NCI-H1105 treated with DMSO at 0.1 percent for 48 hours (cell line): Measurements from ENCODE around the gene WFS1.

Source experiments
- DNase-seq: peaks from one replicate; lab custom pipeline; 2025; lab: John Stamatoyannopoulos, UW

Gene WFS1

GRCh38 chr4:6279582-6280289 lies 10.1 kb downstream of the WFS1 start:
- no peak for DNase-seq

GRCh38 chr4:6280365-6280996 lies 10.8 kb downstream of the WFS1 start:
- DNase-seq: no peak

- no peak for DNase-seq
These were observed 12.0 kb downstream of the WFS1 start for GRCh38 chr4:6281436-6282313.

DNA sequence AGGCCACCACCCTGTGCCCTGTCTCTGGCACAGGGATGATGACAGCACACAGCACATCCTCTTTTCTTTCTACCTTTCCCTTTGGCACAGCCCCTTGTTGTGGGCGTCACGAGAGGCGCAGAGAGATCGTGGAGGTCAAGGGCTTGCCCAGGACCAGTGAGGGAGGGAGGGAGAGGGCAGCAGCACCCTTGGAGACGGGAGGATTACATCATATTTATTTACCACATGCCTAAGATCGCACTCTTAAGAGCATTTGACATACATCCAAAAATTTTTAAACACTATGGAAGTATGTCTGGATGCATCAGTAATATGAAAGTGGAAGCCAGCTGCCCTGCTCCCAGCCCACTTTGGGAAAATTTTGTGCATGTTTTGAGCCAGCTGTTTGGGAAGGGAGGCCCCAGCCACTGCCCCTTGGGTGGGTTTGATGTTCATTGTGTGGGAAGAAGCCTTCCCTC lies 12.7 kb downstream of the WFS1 start:
- DNase-seq: no peak

DNA sequence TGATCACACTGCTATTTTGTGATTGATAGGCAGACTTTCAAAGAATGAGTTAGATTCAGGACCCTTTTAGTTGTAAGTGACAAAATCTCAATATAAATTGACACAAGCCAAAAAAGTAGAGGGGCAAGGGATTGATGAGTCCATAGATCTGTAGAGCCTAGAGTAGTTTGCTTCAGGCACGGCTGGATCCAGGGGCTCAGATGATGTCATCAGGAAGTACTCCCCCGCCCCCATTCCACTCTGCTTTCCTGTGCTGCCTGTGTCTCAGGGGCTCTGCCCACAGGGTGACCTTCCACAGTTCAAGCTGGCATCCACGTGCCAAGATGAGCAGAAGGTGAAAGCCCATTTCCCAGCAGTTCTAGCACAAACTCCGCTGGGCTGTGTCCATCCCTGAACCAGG lies 13.6 kb downstream of the WFS1 start:
- no peak for DNase-seq

- no peak for DNase-seq
These were observed 17.6 kb downstream of the WFS1 start for GRCh38 chr4:6287017-6287788.

- no peak for DNase-seq
These were observed 18.7 kb downstream of the WFS1 start for GRCh38 chr4:6288342-6288741.

DNA sequence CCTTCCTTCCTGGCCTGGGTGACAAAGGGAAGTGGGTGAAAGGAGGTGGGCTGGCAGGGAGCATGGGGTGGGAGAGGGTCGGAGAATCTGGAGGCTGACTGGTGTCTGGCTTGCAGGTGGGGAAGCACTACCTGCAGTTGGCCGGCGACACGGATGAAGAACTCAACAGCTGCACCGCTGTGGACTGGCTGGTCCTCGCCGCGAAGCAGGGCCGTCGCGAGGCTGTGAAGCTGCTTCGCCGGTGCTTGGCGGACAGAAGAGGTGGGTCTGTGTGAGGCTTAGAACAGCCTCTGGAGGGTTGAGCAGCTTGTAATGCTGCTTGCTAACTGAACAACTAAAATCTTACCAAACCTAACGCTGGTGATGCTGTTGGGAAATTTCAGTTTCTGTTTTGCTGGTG lies 19.2 kb downstream of the WFS1 start:
- no peak for DNase-seq

DNA sequence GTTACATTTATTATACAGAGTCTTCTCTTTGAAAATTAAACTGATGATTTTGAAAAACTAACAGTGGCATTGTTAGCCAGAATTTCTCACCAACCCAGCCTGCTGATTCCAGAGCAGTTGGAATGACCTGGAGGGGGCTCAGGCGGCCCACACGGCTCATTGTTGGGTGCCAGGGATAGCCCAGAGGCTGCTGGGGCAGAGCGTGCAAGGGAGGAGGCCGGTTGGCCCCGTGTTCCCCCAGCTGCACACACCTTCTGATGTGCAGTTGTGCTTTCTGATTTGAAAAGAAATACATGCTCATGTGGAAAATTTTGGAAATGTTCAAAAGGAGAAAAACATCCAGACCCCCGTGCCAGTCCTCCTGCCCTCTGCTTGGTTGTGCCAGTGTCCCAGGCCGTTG lies 20.6 kb downstream of the WFS1 start:
- DNase-seq: no peak

DNA sequence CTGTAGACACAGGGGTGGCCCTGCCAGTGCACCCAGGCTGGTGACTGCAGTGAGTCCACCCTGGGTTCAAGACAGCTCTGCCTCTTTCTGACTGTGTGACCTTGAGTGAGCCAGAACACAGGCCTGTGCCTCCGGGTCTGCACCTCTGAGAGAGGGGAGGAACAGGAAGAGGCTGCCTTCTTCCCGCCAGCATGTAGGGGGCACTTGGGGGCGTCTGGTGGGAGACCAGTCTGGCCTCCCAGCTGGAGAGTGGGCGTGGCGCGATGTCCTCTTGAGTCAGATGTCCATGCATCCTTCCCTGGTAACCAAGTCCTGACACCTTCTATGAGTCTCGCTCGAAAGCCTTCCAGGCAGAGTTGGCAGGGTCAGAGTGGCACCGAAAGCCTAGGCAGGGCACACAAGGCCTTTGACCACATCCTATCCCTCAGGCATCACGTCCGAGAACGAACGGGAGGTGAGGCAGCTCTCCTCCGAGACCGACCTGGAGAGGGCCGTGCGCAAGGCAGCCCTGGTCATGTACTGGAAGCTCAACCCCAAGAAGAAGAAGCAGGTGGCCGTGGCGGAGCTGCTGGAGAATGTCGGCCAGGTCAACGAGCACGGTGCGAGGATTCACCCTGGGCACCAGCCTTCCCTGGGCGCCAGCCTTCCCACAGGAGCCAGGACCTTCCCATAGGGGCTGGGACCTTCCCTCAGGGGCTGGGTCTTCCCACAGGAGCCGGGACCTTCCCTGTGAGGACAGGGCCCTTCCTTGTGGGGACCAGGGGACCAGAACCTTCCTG lies 21.3 kb downstream of the WFS1 start:
- no peak for DNase-seq

GRCh38 chr4:6291784-6292297 lies 22.2 kb downstream of the WFS1 start:
- DNase-seq: no peak

- no peak for DNase-seq
These were observed 22.9 kb downstream of the WFS1 start for GRCh38 chr4:6292376-6293096.

DNA sequence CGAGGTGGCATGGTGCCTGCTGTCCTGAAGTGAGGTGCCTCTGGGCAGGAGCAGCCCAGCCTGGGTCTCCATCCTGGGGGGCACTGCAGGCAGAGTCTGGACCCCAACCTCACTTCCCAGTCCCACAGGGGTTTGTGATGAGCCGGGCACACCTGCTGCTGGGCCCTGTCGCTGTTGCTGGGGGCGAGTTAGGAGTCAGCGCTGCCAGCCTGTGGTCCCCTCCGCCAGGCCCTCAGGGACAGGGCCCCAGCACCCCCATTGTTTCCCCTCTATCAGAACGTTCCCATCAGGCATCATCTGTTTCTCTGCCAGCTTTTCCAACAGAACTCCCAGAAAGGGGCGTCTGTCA lies 23.4 kb downstream of the WFS1 start:
- no peak for DNase-seq

- no peak for DNase-seq
These were observed 24.0 kb downstream of the WFS1 start for GRCh38 chr4:6293661-6294060.

DNA sequence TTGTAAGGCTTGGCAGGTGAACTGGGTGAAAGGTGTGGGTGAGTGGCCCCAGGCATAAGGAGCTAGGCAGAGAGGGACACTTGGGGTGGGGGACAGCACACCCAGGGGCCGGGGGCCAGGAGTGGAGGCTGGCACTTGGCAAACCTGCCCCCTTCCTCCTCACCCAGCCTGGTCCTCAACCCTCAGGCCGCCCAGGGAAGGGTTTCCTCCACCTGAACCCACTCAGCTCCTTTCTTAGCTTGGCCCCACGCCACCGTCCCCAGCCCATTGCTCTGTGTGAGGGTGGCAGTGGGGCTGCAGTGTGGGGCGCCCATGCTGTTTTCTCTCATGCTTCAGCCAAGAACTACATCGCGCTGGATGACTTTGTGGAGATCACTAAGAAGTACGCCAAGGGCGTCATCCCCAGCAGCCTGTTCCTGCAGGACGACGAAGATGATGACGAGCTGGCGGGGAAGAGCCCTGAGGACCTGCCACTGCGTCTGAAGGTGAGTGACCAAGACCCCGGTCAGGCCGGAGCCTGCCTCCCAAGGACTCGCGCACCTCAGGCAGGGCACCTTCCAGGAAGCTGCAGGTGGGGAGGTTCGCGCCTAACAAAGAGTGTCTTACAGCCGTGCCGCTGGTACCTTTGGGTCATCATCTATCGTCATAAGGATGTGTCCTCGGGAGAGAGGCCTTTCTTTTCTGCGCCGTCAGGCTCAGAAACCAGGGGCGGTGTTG lies 25.2 kb downstream of the WFS1 start:
- no peak for DNase-seq

- DNase-seq: no peak
These were observed 25.8 kb downstream of the WFS1 start for GRCh38 chr4:6295495-6295894.

DNA sequence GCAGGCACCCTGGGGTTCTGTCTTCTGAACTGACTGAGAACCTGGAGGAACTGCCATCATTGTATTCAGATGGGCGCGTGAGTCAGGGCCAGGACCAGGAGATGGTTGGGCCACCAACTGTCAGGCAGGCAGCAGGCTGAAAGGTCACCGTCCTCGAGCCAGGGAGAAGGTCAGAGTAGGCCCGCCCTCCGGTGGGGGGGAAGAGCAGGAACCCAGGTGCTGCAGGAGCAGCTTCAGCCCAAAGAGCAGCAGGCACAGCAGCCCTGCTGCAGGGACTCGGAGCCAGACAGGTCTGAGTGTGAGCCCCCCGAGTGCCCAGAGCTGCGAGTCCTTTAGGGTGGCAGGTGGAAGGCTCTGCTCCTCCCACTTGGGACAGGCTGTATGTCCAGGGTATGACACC lies 26.4 kb downstream of the WFS1 start:
- no peak for DNase-seq

- DNase-seq: no peak
These were observed 27.7 kb downstream of the WFS1 start for GRCh38 chr4:6297266-6297815.

DNA sequence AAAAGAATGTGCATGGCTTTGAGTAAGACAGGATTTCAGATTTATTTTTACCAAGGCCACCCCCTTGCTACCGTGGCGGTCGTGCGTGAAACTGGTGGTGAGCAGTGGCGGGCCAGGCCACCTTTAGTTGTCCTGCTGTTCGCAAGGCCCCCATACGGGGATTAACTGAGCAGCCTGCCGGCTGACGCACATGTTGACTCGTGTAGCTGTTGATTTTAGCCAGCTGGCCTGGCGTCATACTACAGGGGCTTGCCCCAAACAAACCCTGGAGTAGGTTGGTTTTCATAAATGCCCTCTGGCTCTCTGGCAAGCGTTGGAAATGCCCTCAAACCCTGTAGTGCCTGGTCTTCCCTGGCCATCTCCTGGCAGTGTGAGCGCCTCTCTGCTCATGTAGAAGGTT lies 28.4 kb downstream of the WFS1 start:
- DNase-seq: no peak

GRCh38 chr4:6298852-6299251 lies 29.2 kb downstream of the WFS1 start:
- no peak for DNase-seq
